RCC 7860 (cell line): ENCODE measurements around the gene PEAR1.
"Not testable (repeated sequence)": the region's sequence is repeated elsewhere in the genome, so short reads cannot be mapped to it uniquely, and the experiment has no call there.

Source experiments
- DNase-seq: peaks from one replicate; pipeline ENCODE4 v3.0.0-alpha.2; 2015; ENCODE audit warnings: low spot score
- FAIRE-seq: peaks from 2 replicates; lab custom pipeline; 2012; peaks lifted over from hg19 to GRCh38; lab: Jason Lieb, UNC

The PEAR1 gene

DNA sequence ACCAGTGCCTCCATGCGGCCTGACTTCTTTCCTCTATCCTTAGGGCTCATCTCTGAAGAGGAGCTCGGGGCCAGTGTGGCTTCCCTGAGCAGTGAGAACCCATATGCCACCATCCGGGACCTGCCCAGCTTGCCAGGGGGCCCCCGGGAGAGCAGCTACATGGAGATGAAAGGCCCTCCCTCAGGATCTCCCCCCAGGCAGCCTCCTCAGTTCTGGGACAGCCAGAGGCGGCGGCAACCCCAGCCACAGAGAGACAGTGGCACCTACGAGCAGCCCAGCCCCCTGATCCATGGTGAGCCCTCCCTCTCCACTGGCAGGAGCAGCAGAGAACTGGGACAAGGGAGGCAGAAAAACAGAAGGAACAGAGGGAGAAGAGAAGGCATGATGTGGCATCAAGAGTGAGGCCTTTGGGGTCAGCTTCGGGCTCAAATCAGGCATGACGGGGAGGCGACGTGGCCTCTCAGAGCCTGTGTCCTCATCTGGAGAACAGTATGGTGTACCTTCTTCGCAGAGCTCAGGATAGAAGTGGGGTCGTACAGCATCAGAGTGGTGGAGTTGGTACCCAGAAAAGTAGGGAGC is 20.4 kb downstream of the PEAR1 start:
- no peak for DNase-seq
- FAIRE-seq = no peak

DNA sequence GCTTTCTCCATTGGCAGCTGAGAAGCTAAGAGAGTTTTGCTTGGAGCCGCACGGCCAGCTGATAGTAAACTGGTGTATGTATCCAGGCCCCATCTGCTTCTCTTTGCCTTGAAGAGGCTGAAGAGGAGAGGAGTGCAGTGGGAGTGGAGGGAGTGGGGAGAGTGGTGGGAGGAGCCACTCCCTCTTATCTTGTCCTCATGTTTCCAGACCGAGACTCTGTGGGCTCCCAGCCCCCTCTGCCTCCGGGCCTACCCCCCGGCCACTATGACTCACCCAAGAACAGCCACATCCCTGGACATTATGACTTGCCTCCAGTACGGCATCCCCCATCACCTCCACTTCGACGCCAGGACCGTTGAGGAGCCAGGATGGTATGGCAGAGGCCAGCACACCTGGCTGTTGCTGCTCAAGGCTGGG is 20.9 kb downstream of the PEAR1 start:
- FAIRE-seq (no peak), DNase-seq (peak; percentile 59)

DNA sequence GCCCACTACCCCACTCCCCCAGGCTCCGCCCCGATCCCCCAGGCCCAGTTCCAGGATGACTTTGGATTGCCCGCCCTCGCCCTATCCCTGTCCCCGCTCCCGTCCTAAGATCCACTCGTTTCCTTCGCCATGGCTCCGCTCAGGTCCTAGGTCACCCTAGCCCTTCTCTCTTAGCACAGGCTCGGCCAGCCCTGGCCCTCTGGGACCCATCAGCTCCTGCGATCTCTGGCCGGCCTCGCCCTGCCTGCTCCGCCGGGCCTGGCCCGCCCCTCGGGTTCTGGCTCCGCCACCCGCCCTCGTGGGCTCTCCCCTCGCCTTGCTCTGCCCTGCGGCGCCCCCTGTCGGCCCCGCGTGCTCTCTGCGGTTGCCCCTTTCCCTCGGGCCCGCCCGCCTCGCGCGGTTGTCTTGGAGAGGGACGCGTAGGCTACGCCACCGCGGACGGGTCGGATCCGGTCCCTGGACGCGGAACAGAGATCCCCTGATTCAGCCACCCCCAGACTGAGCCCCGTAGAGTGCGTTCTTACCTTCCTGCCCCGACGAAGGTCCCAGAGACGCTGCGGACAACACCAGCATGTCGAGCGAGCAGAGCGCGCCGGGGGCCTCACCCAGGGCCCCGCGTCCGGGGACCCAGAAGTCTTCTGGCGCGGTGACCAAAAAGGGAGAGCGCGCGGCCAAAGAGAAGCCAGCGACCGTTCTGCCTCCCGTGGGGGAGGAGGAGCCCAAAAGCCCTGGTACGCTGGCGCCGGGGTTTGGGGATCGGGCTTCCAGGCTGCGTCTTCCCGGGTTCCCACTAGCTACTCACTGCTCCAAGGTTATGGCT is 26.9 kb downstream of the PEAR1 start, which contains the start of gene LRRC71:
Gene LRRC71 (plus strand): TSS at position 400 of the 820 bp plus-strand sequence. CDS start 172 bp downstream, at position 572.
- no peak for FAIRE-seq
- DNase-seq = no peak

DNA sequence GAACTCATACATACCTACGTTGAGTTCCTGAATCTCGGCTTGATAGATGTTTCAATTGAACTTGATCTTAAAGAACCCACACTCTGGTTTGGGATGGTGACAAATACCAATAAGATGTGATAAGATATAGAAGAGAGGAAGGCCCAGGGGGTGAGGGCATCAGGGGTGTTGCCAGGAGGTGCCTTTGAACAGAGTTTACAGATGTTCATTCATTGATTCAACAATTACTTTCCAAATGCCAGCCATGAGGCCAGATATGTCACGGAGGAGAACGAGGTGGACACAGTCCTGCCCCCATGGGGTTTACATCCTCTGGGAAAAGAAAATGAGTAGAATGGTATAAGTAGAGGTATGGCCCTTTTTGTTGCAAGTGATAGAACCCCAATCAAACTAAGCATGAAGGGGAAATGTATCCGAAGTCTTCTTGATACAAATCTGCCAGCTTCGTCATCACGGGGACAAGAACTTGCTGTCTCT is 27.6 kb downstream of the PEAR1 start:
- FAIRE-seq = no peak

DNA sequence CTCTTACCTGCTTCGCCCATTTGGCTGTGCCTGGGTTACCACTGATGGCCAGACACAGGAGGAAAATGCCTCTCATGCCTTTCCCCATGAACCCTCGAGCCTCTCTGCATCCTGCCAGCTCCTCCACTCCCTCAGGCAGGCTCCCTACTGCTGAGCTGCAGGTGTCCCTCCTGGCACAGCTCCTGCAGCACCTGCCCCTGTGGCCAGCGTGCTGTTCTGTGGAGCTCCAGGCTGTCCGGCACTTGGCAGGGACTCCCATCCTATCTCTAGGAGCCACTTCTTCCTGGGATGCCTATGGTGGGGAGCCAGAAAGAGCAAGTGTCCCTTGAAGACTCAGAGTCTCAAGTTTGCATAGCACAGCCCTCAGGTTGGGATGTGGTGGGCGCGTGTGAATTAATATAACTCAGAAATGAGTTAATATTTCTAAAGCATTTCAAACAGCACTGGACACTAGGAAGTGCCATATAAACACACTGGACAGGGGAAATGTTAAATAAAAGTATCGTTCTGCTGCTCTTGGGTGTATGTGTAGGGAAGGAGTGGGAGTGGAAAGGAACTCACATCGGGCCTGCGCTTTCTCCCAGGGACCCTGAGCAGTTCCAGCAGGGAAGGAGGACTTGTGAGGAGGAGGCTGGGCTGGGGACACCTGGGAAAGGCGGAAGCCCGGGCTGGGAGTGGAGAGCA is 29.6 kb downstream of the PEAR1 start:
- no peak for DNase-seq
- FAIRE-seq = no peak

More for the DNA sequence above, 27.6 kb downstream of the PEAR1 start:
- no peak for DNase-seq

DNA sequence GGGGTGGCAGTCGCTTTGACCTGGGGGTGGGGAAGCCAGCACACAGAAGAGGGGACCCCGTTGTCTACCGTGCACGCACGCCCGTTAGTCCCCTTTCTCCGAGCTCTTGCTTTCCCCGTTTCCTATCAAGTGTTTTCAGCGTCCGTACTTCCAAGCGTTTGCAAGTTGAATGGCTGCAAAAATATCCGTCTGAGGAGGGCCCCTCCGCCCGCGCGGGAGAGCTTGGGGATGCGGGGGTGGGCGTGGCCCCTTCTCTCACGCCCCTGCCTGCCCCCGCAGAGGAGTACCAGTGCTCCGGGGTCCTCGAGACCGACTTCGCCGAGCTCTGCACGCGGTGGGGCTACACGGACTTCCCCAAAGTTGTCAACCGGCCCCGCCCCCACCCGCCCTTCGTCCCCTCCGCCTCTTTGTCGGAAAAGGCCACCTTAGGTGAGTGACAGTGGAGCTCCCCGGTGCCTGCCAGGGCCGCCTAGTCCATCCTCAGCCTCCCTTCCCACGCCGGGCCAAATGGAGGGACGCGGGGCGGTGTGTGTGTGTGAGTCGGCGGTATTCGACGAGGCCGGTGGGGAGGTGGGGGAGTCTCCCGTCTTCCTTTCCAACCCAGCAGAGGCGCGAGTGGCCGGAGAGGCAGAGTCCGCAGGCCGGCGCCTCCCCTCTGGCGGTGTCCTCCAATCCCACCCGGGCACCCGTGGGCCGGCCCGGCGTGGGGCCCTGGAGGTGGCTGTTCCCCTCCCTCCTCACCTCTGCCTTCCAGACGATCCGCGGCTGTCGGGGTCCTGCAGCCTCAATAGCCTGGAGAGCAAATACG is 30.4 kb downstream of the PEAR1 start:
- DNase-seq (no peak), FAIRE-seq (no peak)

GRCh38 chr1:156924478-156925153 is 31.1 kb downstream of the PEAR1 start:
- no peak for FAIRE-seq

DNA sequence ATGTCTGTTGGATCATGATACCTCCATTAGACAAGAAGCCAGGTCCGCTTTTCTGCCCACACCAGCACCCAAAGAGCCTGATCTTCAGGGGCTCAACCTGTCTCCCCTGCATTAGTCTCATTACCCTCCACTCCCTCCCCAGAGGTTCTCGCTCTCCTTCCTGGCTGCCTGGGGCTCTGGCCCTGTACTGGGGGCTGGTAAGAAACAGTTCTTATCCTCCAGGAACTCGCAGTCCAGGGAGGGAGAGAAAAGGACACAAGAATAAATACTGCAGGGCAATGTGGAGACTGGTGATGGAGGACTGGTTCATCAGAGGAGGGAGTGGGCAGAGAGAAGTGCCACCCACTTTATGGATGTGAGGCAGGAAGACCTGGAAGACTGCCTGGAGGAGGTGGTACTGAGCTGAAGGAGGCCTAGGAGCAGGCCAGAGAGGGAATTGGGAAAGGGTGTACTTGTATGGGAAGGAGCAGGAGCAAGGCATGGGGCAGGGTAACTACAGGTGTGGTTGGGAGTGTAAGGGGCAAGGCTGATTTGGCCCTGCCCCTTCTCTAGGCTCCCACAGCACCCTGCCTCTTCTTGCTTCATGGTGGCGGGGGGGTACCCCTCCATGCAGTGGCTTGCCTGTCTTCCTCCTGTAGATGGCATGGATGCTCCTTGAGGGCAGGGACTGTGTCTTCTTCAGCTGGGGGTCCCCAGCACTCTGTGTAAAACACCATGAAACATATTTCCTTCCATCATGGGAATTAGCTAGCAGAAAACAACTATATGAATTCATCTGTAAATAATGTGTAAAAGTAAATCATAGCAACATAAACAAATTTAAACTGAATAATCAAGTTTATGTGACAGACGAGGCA is 31.9 kb downstream of the PEAR1 start:
- DNase-seq (no peak), FAIRE-seq (no peak)

More at GRCh38 chr1:156924478-156925153, 31.1 kb downstream of the PEAR1 start:
- DNase-seq = no peak

GRCh38 chr1:156926175-156926574 is 32.7 kb downstream of the PEAR1 start:
- DNase-seq = peak; percentile 99

GRCh38 chr1:156926695-156927094 is 33.2 kb downstream of the PEAR1 start:
- not testable (repeated sequence) for FAIRE-seq
- peak; percentile 25 for DNase-seq

More at GRCh38 chr1:156926175-156926574, 32.7 kb downstream of the PEAR1 start:
- peak; percentile 98 for FAIRE-seq

- peak; percentile 37 for DNase-seq
- no peak for FAIRE-seq
These were observed 33.9 kb downstream of the PEAR1 start for GRCh38 chr1:156927215-156928042.

DNA sequence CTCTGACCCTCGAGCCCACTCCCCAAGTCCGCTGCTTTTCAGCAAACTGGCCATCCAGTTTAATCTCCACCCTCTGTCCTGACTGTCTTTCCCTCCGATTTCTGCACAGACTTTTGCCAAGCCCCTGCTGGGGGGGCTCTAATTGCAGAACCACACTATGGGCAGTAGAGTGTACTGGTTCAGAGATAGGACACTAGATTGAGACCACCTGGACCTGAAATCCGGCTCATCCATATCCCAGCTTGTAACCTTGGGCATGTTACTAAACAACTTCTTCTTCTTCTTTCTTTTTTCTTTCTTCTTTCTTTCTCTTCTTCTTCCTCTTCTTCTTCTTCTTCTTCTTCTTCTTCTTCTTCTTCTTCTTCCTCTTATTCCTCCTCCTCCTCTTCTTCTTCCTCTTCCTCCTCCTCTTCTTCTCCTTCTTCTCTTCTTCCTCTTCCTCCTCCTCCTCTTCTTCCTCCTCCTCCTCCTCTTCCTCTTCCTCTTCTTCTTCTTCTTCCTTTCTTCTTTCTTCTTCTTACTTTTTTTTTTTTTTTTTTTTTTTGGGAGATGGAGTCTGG is 34.6 kb downstream of the PEAR1 start:
- no peak for FAIRE-seq
- no peak for DNase-seq

DNA sequence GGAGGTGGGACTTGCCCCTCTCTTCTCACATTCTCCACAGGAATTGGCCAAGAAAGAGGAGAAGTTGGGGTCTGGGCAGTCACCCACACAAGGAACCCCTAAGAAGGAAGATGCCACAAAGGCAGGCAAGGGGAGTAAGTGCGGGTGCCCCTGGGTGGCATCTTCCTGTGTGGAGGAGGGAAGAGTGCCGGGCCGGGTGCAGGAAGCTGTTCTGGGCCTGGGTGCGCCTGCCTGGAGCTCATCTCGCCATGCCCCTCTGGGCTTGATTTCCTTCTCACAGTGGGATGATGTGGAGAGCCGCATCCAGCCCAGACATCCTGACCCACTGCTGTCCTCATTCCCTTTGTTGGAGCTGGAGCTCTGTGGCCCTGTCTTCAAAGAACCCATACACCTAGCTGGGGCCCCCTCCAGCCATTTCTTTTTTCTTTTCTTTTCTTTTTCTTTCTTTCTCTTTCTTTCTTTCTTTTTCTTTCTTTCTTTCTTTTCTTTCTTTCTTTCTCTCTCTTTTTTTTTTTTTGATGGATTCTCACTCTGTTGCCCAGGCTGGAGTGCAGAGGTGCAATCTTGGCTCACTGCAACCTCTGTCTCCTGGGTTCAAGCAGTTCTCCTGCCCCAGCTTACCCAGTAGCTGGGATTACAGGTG is 36.2 kb downstream of the PEAR1 start:
- no peak for DNase-seq
- FAIRE-seq = no peak

DNA sequence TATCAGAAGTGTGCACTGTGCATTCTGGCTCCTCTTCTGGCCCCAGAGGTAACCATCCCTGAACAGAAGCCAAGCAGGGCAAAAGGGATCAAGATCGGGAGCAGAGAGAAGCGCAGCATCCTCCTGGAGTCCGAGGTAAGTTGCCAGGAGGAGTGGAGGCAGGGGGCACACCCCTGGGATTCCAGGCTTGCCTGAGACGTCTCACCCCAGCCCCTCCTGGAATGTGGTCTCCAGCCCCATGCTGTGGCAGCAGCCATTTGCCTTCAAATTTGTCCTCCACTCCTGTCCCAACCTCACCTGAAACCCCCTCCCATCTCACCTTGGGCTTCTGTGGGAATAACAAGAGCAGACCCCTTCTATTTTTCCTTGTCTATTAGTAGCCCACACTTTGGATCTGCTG is 37.0 kb downstream of the PEAR1 start:
- FAIRE-seq = no peak
- DNase-seq = no peak

GRCh38 chr1:156931211-156931952 is 37.9 kb downstream of the PEAR1 start:
- no peak for FAIRE-seq

GRCh38 chr1:156931974-156932710 is 38.6 kb downstream of the PEAR1 start:
- DNase-seq = no peak
- no peak for FAIRE-seq

More at GRCh38 chr1:156931211-156931952, 37.9 kb downstream of the PEAR1 start:
- no peak for DNase-seq
